Neural progenitor cell (in vitro differentiated cells): ENCODE results near the gene OAS1.

Experiments
- CTCF ChIP-seq: fragments of 200-600 bp; sonication (generic); IDR thresholded peaks from 2 replicates; pipeline ENCODE4 v1.5.1; 2017; ENCODE audit warnings: antibody characterized with exemption, mild to moderate bottlenecking
- EZH2 ChIP-seq: fragments of 200-600 bp; sonication (generic); IDR thresholded peaks from 2 replicates; pipeline ENCODE4 v1.6.1; 2017; ENCODE audit warnings: antibody characterized with exemption, mild to moderate bottlenecking, moderate library complexity

GRCh38 chr12:112929715-112930114, 23.0 kb downstream of the OAS1 start:
- TF ChIP-seq CTCF: no peak
- TF ChIP-seq EZH2: no peak
